PC-9 (cell line): ENCODE data around the gene AOC3. TPM values are rescaled to one million over a fixed set of nuclear protein-coding genes. Genes with fewer than 3 reads are reported as not detected.

ENCODE experiments used
- Bru-seq: library from RNA; stranded (reverse); fragments of 400-500 nt; gene quantifications from one replicate; lab custom pipeline; 2021; lab: Mats Ljungman, UMichigan
- BruChase-seq, 2 experiments: library from RNA; stranded (reverse); fragments of 400-500 nt; gene quantifications; one replicate each; lab custom pipeline; 2021; lab: Mats Ljungman, UMichigan
- BruUV-seq: library from RNA; stranded (reverse); fragments of 400-500 nt; replicated peaks from 2 replicates; lab custom pipeline; 2021; lab: Mats Ljungman, UMichigan
- CTCF ChIA-PET: fragments of 300-600 bp; sonication (Branson Sonifier 250); formaldehyde crosslinking; loops from one replicate; lab custom pipeline; 2022; ENCODE audit warnings: antibody characterized with exemption; lab: Charles Lee
- POLR2A ChIA-PET: fragments of 300-600 bp; sonication (Branson Sonifier 250); formaldehyde crosslinking; loops from one replicate; lab custom pipeline; 2022; ENCODE audit warnings: antibody characterized with exemption; ENCODE audit not compliant: unreplicated experiment; lab: Charles Lee
- DNase-seq, 2 experiments: peaks; one replicate each; pipeline versions ENCODE4 v3.0.0 to v3.0.0-alpha.2; 2015 to 2022; ENCODE audit warnings: mixed read lengths in 1 of 2
- H2AFZ ChIP-seq: fragments of 200-600 bp; sonication (generic); 2 replicates; pipeline ENCODE4 v1.8.1; 2017; ENCODE audit warnings: antibody characterized with exemption
- H3F3A ChIP-seq: fragments of 200-600 bp; sonication (generic); 2 replicates; pipeline ENCODE4 v1.8.1; 2017; ENCODE audit warnings: antibody characterized with exemption, mild to moderate bottlenecking, low read depth; ENCODE audit not compliant: insufficient read depth
- H3K27ac ChIP-seq: fragments of 200-600 bp; sonication (generic); 2 replicates; pipeline ENCODE4 v1.6.1; 2016; ENCODE audit warnings: mixed run types
- H3K27me3 ChIP-seq: fragments of 200-600 bp; sonication (generic); 2 replicates; pipeline ENCODE4 v1.6.1; 2016; ENCODE audit warnings: low read depth, mixed run types; ENCODE audit not compliant: insufficient read depth
- H3K36me3 ChIP-seq: fragments of 200-600 bp; sonication (generic); 2 replicates; pipeline ENCODE4 v1.6.1; 2016; ENCODE audit warnings: low read depth, mixed run types
- H3K4me1 ChIP-seq: fragments of 200-600 bp; sonication (generic); replicated peaks from 2 replicates; pipeline ENCODE4 v1.6.1; 2016; ENCODE audit warnings: mixed run types; ENCODE audit not compliant: insufficient read depth
- H3K4me2 ChIP-seq: fragments of 200-600 bp; sonication (generic); 2 replicates; pipeline ENCODE4 v1.6.1; 2017; ENCODE audit warnings: mixed run types
- H3K4me3 ChIP-seq: fragments of 200-600 bp; sonication (generic); 2 replicates; pipeline ENCODE4 v1.6.1; 2016; ENCODE audit warnings: mixed run types
- H3K79me2 ChIP-seq: fragments of 200-600 bp; sonication (generic); 2 replicates; pipeline ENCODE4 v1.6.1; 2017; ENCODE audit warnings: low read depth, mixed run types
- H3K9me2 ChIP-seq: fragments of 200-600 bp; sonication (generic); 2 replicates; pipeline ENCODE4 v1.8.1; 2017; ENCODE audit warnings: mild to moderate bottlenecking; ENCODE audit not compliant: insufficient read depth
- H3K9me3 ChIP-seq: fragments of 200-600 bp; sonication (generic); 2 replicates; pipeline ENCODE4 v1.8.1; 2016; ENCODE audit warnings: low read depth; ENCODE audit not compliant: insufficient read depth
- H4K20me1 ChIP-seq: fragments of 200-600 bp; sonication (generic); 2 replicates; pipeline ENCODE4 v1.8.1; 2017; ENCODE audit not compliant: insufficient read depth
- EZH2 ChIP-seq: fragments of 200-600 bp; sonication (generic); IDR thresholded peaks from 2 replicates; pipeline ENCODE4 v1.8.0; 2017; ENCODE audit warnings: antibody characterized with exemption, low read depth
- intact Hi-C: fragments of 100-400 bp; cut with micrococcal nuclease; formaldehyde crosslinking; loops from one replicate; pipeline ENCODE4 v1.10.0; 2022; ENCODE audit not compliant: unreplicated experiment
- long read RNA-seq: library from polyadenylated mRNA; stranded (forward); transcript quantifications from one replicate; pipeline ENCODE4 v2.0.0, GENCODE V29; 2022
- total RNA-seq: library from RNA; stranded (reverse); gene quantifications from 2 replicates; pipeline ENCODE4 v1.2.3, GENCODE V29; 2021
- TF ChIP-seq, protein P1 (sequence below): fragments of 200-600 bp; sonication (generic); conservative IDR thresholded peaks from 2 replicates; pipeline ENCODE4 v1.6.1; 2017; ENCODE audit warnings: mixed run types, antibody characterized with exemption, mild to moderate bottlenecking, moderate library complexity

The AOC3 gene, protein sequence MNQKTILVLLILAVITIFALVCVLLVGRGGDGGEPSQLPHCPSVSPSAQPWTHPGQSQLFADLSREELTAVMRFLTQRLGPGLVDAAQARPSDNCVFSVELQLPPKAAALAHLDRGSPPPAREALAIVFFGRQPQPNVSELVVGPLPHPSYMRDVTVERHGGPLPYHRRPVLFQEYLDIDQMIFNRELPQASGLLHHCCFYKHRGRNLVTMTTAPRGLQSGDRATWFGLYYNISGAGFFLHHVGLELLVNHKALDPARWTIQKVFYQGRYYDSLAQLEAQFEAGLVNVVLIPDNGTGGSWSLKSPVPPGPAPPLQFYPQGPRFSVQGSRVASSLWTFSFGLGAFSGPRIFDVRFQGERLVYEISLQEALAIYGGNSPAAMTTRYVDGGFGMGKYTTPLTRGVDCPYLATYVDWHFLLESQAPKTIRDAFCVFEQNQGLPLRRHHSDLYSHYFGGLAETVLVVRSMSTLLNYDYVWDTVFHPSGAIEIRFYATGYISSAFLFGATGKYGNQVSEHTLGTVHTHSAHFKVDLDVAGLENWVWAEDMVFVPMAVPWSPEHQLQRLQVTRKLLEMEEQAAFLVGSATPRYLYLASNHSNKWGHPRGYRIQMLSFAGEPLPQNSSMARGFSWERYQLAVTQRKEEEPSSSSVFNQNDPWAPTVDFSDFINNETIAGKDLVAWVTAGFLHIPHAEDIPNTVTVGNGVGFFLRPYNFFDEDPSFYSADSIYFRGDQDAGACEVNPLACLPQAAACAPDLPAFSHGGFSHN
- total RNA-seq (0.98 and 2.8 TPM in 2 replicates), Bru-seq, nascent RNA (percentile 26 among the genes with signal in this experiment), BruChase-seq, experiment 1, labeled RNA remaining after a 2-hour chase (percentile 53 among the genes with signal in this experiment), BruChase-seq, experiment 2, labeled RNA remaining after a 6-hour chase (percentile 54 among the genes with signal in this experiment)
- long read RNA-seq, result 0 reads

DNA sequence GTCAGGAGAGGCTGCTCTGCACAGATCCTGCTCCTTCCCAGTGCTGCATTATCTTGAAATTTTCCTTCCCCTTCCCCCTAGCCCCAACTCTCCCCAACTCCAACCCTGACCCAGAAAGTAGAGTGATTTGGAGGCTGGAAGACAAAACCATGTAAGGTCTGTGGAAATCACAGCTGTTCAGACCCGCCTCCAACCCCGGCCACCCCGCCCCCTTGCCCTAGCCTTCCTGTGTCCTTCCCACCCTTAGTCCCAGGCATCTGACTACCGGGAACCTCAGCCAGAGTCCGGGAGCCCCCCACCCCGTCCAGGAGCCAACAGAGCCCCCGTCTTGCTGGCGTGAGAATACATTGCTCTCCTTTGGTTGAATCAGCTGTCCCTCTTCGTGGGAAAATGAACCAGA is at the start of gene AOC3:
Gene AOC3 (plus strand): TSS at position 246 of the 400 bp plus-strand sequence. CDS start 145 bp downstream, at position 391.
- H3K4me3 ChIP-seq, result no peak within 1 kb of the TSS
- no peaks in the 10 kb centered on the region for H3K9me2 ChIP-seq
- no peak within 1 kb of the TSS for H3K27ac ChIP-seq
- H3K4me2 ChIP-seq, result no peak within 1 kb of the TSS
- CTCF ChIA-PET, result no interaction called here
- no peaks in the 10 kb centered on the region for H3K27me3 ChIP-seq
- POLR2A ChIA-PET, result interaction anchor here (0.7 kb wide), 1 partner anchor 91 kb away, joined by 6 read pairs; no protein-coding TSS in a partner anchor
- no peaks in the 10 kb centered on the region for H3K79me2 ChIP-seq
- DNase-seq, result no peak
- no TSS peak for BruUV-seq
- no peak within 1 kb of the TSS for H2AFZ ChIP-seq
- peaks cover 10% of the 10 kb centered on the region; the same call in 1 of the 2 replicates for H3F3A ChIP-seq
- H3K9me3 ChIP-seq, result no peaks in the 10 kb centered on the region
- H3K4me1 ChIP-seq, result no peaks in the 10 kb centered on the region
- TF ChIP-seq EZH2, result no peak
- no peaks in the 10 kb centered on the region for H3K36me3 ChIP-seq
- H4K20me1 ChIP-seq, result no peaks in the 10 kb centered on the region; the same call in 1 of the 2 replicates
- intact Hi-C loops, result no loop called here

DNA sequence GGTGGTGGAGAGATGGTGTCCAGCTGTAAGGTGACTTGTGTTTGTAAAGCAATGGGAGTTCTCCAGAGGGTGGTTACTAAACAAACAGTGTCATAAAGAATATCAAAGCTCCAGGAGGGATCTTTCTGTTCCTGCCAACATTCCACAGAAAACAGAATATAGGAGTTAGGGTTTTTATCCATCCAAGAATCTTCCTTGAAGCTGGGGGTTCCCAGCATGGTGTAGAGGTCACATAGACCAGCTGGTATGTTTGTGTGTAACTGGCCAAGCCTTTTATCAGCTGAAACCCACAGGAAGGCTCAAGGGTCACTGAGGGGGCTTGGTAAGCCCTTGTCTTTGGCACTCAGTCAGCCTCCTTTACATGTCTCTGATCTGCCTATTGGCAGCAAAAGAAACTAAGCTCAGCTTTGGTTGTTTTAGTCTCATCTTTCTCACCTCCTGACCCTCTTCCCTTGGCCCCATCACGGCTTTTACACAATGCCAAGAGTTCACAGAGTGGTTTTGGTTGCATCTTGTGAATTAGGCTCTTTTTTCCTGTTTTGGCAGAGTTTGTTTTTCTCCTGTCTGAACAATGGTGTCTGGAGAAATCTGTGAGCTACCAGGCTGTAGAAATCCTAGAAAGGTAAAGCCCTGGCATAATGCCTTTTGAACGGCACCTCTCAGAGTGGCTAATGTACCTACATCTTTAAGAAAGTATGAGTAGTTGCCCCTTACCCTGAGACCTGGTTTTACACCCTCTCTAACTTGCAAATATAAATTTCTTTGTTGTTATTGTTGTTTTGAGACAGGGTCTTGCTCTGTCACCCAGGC is 47.7 kb upstream of the AOC3 start:
- intact Hi-C loops, result no loop called here
- CTCF ChIA-PET, result interaction anchor here (1.4 kb wide), 1 partner anchor 21 kb away, joined by 5 read pairs; the partner anchor contains the start of gene BECN1

DNA sequence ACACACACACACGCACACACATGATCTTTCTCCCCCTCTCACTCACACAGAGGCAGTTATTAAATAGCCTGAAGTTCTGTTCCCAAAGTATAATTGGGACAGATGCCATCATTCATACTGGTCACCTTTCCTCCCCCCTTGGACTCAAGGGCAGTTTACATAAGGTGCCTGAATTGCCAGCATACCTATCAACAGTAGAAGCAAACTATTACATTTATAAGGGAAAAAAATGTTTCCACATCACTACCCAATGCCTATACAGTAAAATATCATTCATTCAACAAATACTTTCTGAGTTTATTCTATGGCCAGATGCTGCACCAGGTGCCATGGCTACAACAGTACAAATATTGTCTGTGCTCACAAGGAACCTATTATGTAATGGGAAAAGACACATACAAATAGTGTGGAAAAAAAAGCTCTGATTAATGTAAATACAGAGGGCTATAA is 46.1 kb upstream of the AOC3 start:
- peaks cover 7% of the 10 kb centered on the region; the same call in 1 of the 2 replicates for H3F3A ChIP-seq
- H3K4me3 ChIP-seq, result no peak overlapping the region
- ChIA-PET CTCF (no interaction called here), POLR2A (no interaction called here)
- TF ChIP-seq, protein P1, sequence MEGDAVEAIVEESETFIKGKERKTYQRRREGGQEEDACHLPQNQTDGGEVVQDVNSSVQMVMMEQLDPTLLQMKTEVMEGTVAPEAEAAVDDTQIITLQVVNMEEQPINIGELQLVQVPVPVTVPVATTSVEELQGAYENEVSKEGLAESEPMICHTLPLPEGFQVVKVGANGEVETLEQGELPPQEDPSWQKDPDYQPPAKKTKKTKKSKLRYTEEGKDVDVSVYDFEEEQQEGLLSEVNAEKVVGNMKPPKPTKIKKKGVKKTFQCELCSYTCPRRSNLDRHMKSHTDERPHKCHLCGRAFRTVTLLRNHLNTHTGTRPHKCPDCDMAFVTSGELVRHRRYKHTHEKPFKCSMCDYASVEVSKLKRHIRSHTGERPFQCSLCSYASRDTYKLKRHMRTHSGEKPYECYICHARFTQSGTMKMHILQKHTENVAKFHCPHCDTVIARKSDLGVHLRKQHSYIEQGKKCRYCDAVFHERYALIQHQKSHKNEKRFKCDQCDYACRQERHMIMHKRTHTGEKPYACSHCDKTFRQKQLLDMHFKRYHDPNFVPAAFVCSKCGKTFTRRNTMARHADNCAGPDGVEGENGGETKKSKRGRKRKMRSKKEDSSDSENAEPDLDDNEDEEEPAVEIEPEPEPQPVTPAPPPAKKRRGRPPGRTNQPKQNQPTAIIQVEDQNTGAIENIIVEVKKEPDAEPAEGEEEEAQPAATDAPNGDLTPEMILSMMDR, result no peak
- TF ChIP-seq EZH2, result no peak
- H3K4me2 ChIP-seq, result no peak overlapping the region
- H3K27me3 ChIP-seq, result no peaks in the 10 kb centered on the region
- intact Hi-C loops, result no loop called here
- H3K36me3 ChIP-seq, result 0 out of 2 replicates have a peak, but pooled peaks cover under 1% of the 10 kb centered on the region
- peak in 1 of 2 experiments; percentile 79 for DNase-seq
- no peak overlapping the region for H3K27ac ChIP-seq
- no TSS peak for BruUV-seq
- no peaks in the 10 kb centered on the region for H3K9me2 ChIP-seq
- H3K4me1 ChIP-seq, result no peaks in the 10 kb centered on the region
- no peaks in the 10 kb centered on the region for H3K9me3 ChIP-seq
- no peak overlapping the region for H2AFZ ChIP-seq
- no peaks in the 10 kb centered on the region for H4K20me1 ChIP-seq
- no peaks in the 10 kb centered on the region for H3K79me2 ChIP-seq

More for the DNA sequence above, 47.7 kb upstream of the AOC3 start:
- TF ChIP-seq EZH2, result no peak
- TF ChIP-seq, protein P1, result no peak
- no peak overlapping the region for H3K27ac ChIP-seq
- H3K79me2 ChIP-seq, result peaks cover 1% of the 10 kb centered on the region; the same call in 1 of the 2 replicates
- H3K9me3 ChIP-seq, result no peaks in the 10 kb centered on the region
- no peaks in the 10 kb centered on the region for H3K27me3 ChIP-seq
- H3F3A ChIP-seq, result no peaks in the 10 kb centered on the region
- H3K36me3 ChIP-seq, result no peaks in the 10 kb centered on the region
- no peaks in the 10 kb centered on the region for H4K20me1 ChIP-seq
- no peak overlapping the region for H3K4me3 ChIP-seq
- H3K4me2 ChIP-seq, result no peak overlapping the region
- H2AFZ ChIP-seq, result no peak overlapping the region
- POLR2A ChIA-PET, result interaction anchor here (0.5 to 0.7 kb wide), 3 partner anchors 17 to 778 kb away, joined by 4 to 15 read pairs (median 4); no protein-coding TSS in a partner anchor
- BruUV-seq, result no TSS peak
- H3K4me1 ChIP-seq, result no peaks in the 10 kb centered on the region
- H3K9me2 ChIP-seq, result no peaks in the 10 kb centered on the region
- DNase-seq, result no peak
